Upper lobe of right lung (tissue), 1 donor: ENCODE results near the gene APLP2. TPM values are rescaled to one million over a fixed set of nuclear protein-coding genes. Genes with fewer than 3 reads are reported as not detected.
A peak's percentile ranks its signal among the peaks of the same experiment; 100 is the strongest.

ENCODE experiments used
- ATAC-seq: fragments of 200-7000 bp; cut with Tn5 transposase; one replicate; pipeline ENCODE4 v1.9.1; 2020; ENCODE audit warnings: mild to moderate bottlenecking, moderate library complexity
- DNase-seq: peaks from one replicate; pipeline ENCODE4 v3.0.0-alpha.2; 2020
- H3K27ac ChIP-seq: fragments of 200-600 bp; one replicate; pipeline ENCODE4 v1.8.0; 2022
- H3K27me3 ChIP-seq: fragments of 200-600 bp; one replicate; pipeline ENCODE4 v1.8.0; 2022; ENCODE audit warnings: mild to moderate bottlenecking
- H3K36me3 ChIP-seq: fragments of 200-600 bp; one replicate; pipeline ENCODE4 v1.8.0; 2022
- H3K4me1 ChIP-seq: fragments of 200-600 bp; one replicate; pipeline ENCODE4 v1.8.0; 2022
- H3K4me3 ChIP-seq: fragments of 200-600 bp; one replicate; pipeline ENCODE4 v1.8.0; 2022; ENCODE audit warnings: mild to moderate bottlenecking
- H3K9me3 ChIP-seq: fragments of 200-600 bp; one replicate; pipeline ENCODE4 v1.8.0; 2022
- CTCF ChIP-seq: fragments of 200-600 bp; IDR thresholded peaks from one replicate; pipeline ENCODE4 v1.8.0; 2022; ENCODE audit warnings: antibody characterized with exemption
- intact Hi-C: fragments of 100-400 bp; cut with DNase I; formaldehyde crosslinking; loops from one replicate; pipeline ENCODE4 v1.11.0; 2022
- total RNA-seq: library from RNA; stranded (reverse); fragmentation: NEBNext Ultra II Directional; extraction: Animal tissue kit (Norgen Biotek cat#: 25700); gene quantifications from one replicate; pipeline ENCODE4 v1.2.1, GENCODE V29; 2021
- donor health status: DM: no; HTN: yes; CAD: no; lungs with severe emphysema.

APLP2 gene
- total RNA-seq, 1 donor from 2014 or later = 726 TPM

- no peaks in the 10 kb centered on the region for H3K9me3 ChIP-seq
- H3K27ac ChIP-seq = peak overlapping the region; percentile 18
- H3K4me3 ChIP-seq = no peak overlapping the region
- peaks cover 59% of the 10 kb centered on the region for H3K4me1 ChIP-seq
- H3K27me3 ChIP-seq = no peaks in the 10 kb centered on the region
- ATAC-seq (no peak), DNase-seq (no peak)
- peaks cover 41% of the 10 kb centered on the region for H3K36me3 ChIP-seq
- no peak for TF ChIP-seq CTCF
- intact Hi-C loops = no loop called here
Observed at GRCh38 chr11:130121445-130121978, 51.8 kb downstream of the APLP2 start.

GRCh38 chr11:130122141-130122575 lies 52.5 kb downstream of the APLP2 start:
- Histone ChIP-seq H3K4me3 (no peak overlapping the region), H3K27ac (no peak overlapping the region), H3K27me3 (no peaks in the 10 kb centered on the region), H3K4me1 (peaks cover 60% of the 10 kb centered on the region), H3K36me3 (peaks cover 44% of the 10 kb centered on the region), H3K9me3 (no peaks in the 10 kb centered on the region)
- no peak for TF ChIP-seq CTCF
- no peak for DNase-seq
- ATAC-seq = no peak
- intact Hi-C loops = no loop called here

- H3K36me3 ChIP-seq = peaks cover 58% of the 10 kb centered on the region
- peaks cover 53% of the 10 kb centered on the region for H3K4me1 ChIP-seq
- no peak for DNase-seq
- H3K4me3 ChIP-seq = no peak overlapping the region
- no peak for ATAC-seq
- H3K9me3 ChIP-seq = no peaks in the 10 kb centered on the region
- no peak for TF ChIP-seq CTCF
- H3K27me3 ChIP-seq = no peaks in the 10 kb centered on the region
- peak overlapping the region; percentile 40 for H3K27ac ChIP-seq
- intact Hi-C loops = no loop called here
Observed at GRCh38 chr11:130123414-130124040, 53.8 kb downstream of the APLP2 start.

GRCh38 chr11:130124096-130124495 lies 54.4 kb downstream of the APLP2 start:
- Histone ChIP-seq H3K27ac (peak overlapping the region; percentile 40), H3K4me3 (no peak overlapping the region), H3K27me3 (no peaks in the 10 kb centered on the region), H3K9me3 (no peaks in the 10 kb centered on the region), H3K36me3 (peaks cover 63% of the 10 kb centered on the region), H3K4me1 (peaks cover 48% of the 10 kb centered on the region)
- intact Hi-C loops = no loop called here
- ATAC-seq = peak; percentile 96
- DNase-seq = peak; percentile 90
- TF ChIP-seq CTCF = no peak

GRCh38 chr11:130125638-130126037 lies 55.9 kb downstream of the APLP2 start:
- TF ChIP-seq CTCF = no peak
- peaks cover 79% of the 10 kb centered on the region for H3K36me3 ChIP-seq
- peak; percentile 66 for ATAC-seq

More at GRCh38 chr11:130125638-130126037, 55.9 kb downstream of the APLP2 start:
- intact Hi-C loops = no loop called here
- H3K27me3 ChIP-seq = no peaks in the 10 kb centered on the region
- H3K27ac ChIP-seq = peak overlapping the region; percentile 40
- H3K9me3 ChIP-seq = no peaks in the 10 kb centered on the region
- H3K4me3 ChIP-seq = no peak overlapping the region
- no peak for DNase-seq
- H3K4me1 ChIP-seq = peaks cover 40% of the 10 kb centered on the region
